Keratinocyte (primary cell): ENCODE results near the gene PDIA4. TPM values are rescaled to one million over a fixed set of nuclear protein-coding genes. Genes with fewer than 3 reads are reported as not detected.

Source experiments
- DNase-seq: peaks from one replicate; pipeline ENCODE4 v3.0.0-alpha.2; 2011; ENCODE audit warnings: low read depth, missing footprints, low spot score
- FAIRE-seq: peaks from 2 replicates; lab custom pipeline; 2011; peaks lifted over from hg19 to GRCh38; lab: Jason Lieb, UNC
- H2AFZ ChIP-seq: 2 replicates; pipeline ENCODE4 v1.6.0; 2012; ENCODE audit warnings: low read length, control low read depth, inconsistent platforms; ENCODE audit not compliant: control insufficient read depth
- H3K27ac ChIP-seq: 2 replicates; pipeline ENCODE4 v1.5.1; 2011; ENCODE audit warnings: low read length; ENCODE audit not compliant: control insufficient read depth, insufficient read depth
- H3K27me3 ChIP-seq: 3 replicates; pipeline ENCODE4 v1.6.0; 2011; ENCODE audit warnings: low read length; ENCODE audit not compliant: control insufficient read depth, insufficient read depth; ENCODE audit errors: extremely low read depth
- H3K36me3 ChIP-seq, 2 experiments: 2 replicates in 1 of 2; 3 replicates in 1 of 2; pipeline ENCODE4 v1.5.1; 2011; ENCODE audit warnings: low read length in 2 of 2, mild to moderate bottlenecking in 1 of 2; ENCODE audit not compliant: control insufficient read depth in 2 of 2, insufficient read depth in 2 of 2; ENCODE audit errors: extremely low read depth in 1 of 2
- H3K4me1 ChIP-seq: 3 replicates; pipeline ENCODE4 v1.5.1; 2011; ENCODE audit warnings: low read length; ENCODE audit not compliant: control insufficient read depth, insufficient read depth; ENCODE audit errors: extremely low read depth
- H3K4me2 ChIP-seq: 3 replicates; pipeline ENCODE4 v1.6.0; 2011; ENCODE audit warnings: low read depth, low read length; ENCODE audit not compliant: control insufficient read depth, insufficient read depth; ENCODE audit errors: extremely low read depth
- H3K4me3 ChIP-seq, 3 experiments: fragments of 200-600 bp in 1 of 3; sonication (generic) in 1 of 3; 2 replicates in 2 of 3; 3 replicates in 1 of 3; pipeline ENCODE4 v1.5.1; 2011 to 2016; ENCODE audit warnings: low read length in 3 of 3, mild to moderate bottlenecking in 3 of 3, control low read depth in 2 of 3, inconsistent platforms in 1 of 3, low read depth in 1 of 3, mixed read lengths in 1 of 3, mixed run types in 1 of 3, moderate library complexity in 1 of 3; ENCODE audit not compliant: control insufficient read depth in 2 of 3, insufficient read depth in 2 of 3; ENCODE audit errors: extremely low read depth in 1 of 3
- H3K79me2 ChIP-seq: 2 replicates; pipeline ENCODE4 v1.6.0; 2012; ENCODE audit warnings: low read length; ENCODE audit not compliant: control insufficient read depth, insufficient read depth
- H3K9ac ChIP-seq: 3 replicates; pipeline ENCODE4 v1.6.0; 2011; ENCODE audit warnings: low read length; ENCODE audit not compliant: control insufficient read depth, insufficient read depth; ENCODE audit errors: extremely low read depth
- H3K9me1 ChIP-seq: 3 replicates; pipeline ENCODE4 v1.6.0; 2011; ENCODE audit warnings: low read length; ENCODE audit not compliant: control insufficient read depth, insufficient read depth; ENCODE audit errors: extremely low read depth
- H3K9me3 ChIP-seq: 2 replicates; pipeline ENCODE4 v1.5.1; 2012; ENCODE audit warnings: low read depth, low read length; ENCODE audit not compliant: control insufficient read depth
- H4K20me1 ChIP-seq: 3 replicates; pipeline ENCODE4 v1.6.0; 2011; ENCODE audit warnings: low read length; ENCODE audit not compliant: control insufficient read depth, insufficient read depth; ENCODE audit errors: extremely low read depth
- EZH2 ChIP-seq: IDR thresholded peaks from one replicate; pipeline ENCODE4 v1.6.1; 2012; ENCODE audit warnings: inconsistent platforms, mild to moderate bottlenecking, low read length, moderate library complexity
- dilution Hi-C: fragments of 300-500 bp; cut with MboI; formaldehyde crosslinking; loops from one replicate; pipeline ENCODE4 v1.7.0; 2020; ENCODE audit warnings: low sequenced_read_pairs; ENCODE audit not compliant: extremely low pct_ligation_motif_present
- polyA plus RNA-seq, 5 experiments: library from polyadenylated mRNA; depleted of rRNA in 3 of 5; stranded (reverse) in 3 of 5; stranded (forward) in 1 of 5; unstranded in 1 of 5; fragments of >200 nt; gene quantifications; 1 replicate in 1 of 5; 2 replicates in 3 of 5; 3 replicates in 1 of 5; pipeline versions ENCODE4 v1.2.1 to v1.2.3, GENCODE V29; 2011 to 2012; ENCODE audit warnings: missing spikeins in 2 of 5, low read depth in 1 of 5, low replicate concordance in 1 of 5
- TF ChIP-seq, protein P1 (sequence below), 3 experiments: IDR thresholded peaks in 1 of 3; conservative IDR thresholded peaks in 1 of 3; optimal IDR thresholded peaks in 1 of 3; 2 replicates in 2 of 3; 3 replicates in 1 of 3; pipeline versions ENCODE3 to v1.5.1; 2011; ENCODE audit warnings: low read length in 3 of 3, mild to moderate bottlenecking in 3 of 3, moderate library complexity in 2 of 3, control low read depth in 1 of 3, inconsistent platforms in 1 of 3; ENCODE audit not compliant: insufficient read depth in 2 of 3; ENCODE audit errors: extremely low read depth in 1 of 3

Gene PDIA4
- polyA plus RNA-seq, 1 donor (not counting 4 experiments of a cell fraction or from before 2014, with no cell fraction given): 145 TPM

DNA sequence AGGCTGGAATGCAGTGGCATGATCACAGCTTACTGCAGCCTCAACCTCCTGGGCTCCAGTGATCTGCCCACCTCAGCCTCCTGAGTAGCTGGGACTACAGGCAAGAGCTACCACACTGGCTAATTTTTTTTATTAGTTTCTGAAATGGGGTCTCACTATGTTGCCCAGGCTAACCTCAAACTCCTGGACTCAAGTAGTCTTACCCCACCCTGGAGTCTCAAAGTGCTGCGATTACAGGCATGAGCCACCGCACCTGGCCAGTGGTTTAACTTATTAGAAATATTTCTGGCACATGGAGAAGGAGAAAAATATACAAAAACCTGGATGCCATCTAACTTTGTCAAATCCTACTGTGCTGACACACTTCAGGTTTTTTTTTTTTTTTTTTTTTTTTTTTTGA, 47.0 kb upstream of the PDIA4 start:
- H3K4me2 ChIP-seq: no peak overlapping the region
- no peak for FAIRE-seq
- dilution Hi-C loops: no loop called here
- no peaks in the 10 kb centered on the region for H3K9me3 ChIP-seq
- no peaks in the 10 kb centered on the region for H3K9me1 ChIP-seq
- no peak overlapping the region for H2AFZ ChIP-seq
- no peak overlapping the region for H3K9ac ChIP-seq
- H3K4me3 ChIP-seq: no peak overlapping the region
- no peak for TF ChIP-seq EZH2
- TF ChIP-seq, protein P1, sequence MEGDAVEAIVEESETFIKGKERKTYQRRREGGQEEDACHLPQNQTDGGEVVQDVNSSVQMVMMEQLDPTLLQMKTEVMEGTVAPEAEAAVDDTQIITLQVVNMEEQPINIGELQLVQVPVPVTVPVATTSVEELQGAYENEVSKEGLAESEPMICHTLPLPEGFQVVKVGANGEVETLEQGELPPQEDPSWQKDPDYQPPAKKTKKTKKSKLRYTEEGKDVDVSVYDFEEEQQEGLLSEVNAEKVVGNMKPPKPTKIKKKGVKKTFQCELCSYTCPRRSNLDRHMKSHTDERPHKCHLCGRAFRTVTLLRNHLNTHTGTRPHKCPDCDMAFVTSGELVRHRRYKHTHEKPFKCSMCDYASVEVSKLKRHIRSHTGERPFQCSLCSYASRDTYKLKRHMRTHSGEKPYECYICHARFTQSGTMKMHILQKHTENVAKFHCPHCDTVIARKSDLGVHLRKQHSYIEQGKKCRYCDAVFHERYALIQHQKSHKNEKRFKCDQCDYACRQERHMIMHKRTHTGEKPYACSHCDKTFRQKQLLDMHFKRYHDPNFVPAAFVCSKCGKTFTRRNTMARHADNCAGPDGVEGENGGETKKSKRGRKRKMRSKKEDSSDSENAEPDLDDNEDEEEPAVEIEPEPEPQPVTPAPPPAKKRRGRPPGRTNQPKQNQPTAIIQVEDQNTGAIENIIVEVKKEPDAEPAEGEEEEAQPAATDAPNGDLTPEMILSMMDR (optimal IDR thresholded peaks at IDR 0.05 in 1 of 3, IDR thresholded peaks at IDR 0.05 in 1 of 3, conservative IDR thresholded peaks at IDR 0.05 in 1 of 3; ENCODE audit: extremely low read depth in 1 of 3, insufficient read depth in 2 of 3, low read length in 3 of 3): no peak
- H3K27me3 ChIP-seq: no peaks in the 10 kb centered on the region
- DNase-seq: no peak
- H3K79me2 ChIP-seq: no peaks in the 10 kb centered on the region
- H4K20me1 ChIP-seq: no peaks in the 10 kb centered on the region
- peaks cover 22 to 23% of the 10 kb centered on the region in 2 experiments for H3K36me3 ChIP-seq
- H3K27ac ChIP-seq: peak overlapping the region; percentile 40
- peaks cover 16% of the 10 kb centered on the region for H3K4me1 ChIP-seq

DNA sequence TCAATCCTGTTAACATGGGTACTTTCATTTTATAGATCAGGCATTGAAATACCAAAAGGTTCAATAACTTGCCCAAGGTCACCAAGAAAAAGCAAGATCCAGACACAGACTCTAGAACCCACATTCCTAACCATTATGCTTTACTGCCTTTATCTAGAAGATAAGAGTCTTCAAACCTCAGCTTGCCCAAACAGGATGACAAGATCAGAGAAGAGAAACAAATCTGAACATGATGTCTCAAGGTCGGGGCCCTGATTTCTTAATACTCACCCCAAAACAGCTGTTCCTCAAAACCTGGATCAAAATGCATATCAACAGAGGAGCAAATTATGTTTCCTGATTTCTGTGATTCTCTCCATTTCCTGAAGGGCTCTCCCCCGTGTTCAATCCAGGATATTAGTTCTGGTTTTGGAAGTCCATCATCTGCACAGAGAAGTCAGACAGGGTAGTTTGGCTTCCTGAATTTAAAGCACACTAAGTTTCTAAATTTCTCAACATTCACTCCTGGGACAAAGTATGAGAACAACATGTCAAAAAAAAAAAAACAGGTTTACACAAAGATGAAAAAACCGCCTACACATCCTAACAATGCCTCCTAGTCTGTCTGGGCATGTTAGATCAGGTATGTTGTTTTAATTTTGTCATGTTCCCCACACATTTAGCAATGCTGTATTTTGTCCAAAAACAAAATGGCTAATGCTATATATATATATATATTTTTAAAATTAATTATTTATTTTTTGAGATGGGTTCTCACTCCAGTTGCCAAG, 46.0 kb upstream of the PDIA4 start:
- FAIRE-seq: peak; percentile 55
- DNase-seq: no peak
- H3K27ac ChIP-seq: peak overlapping the region; percentile 48
- no peaks in the 10 kb centered on the region for H3K9me1 ChIP-seq
- no peaks in the 10 kb centered on the region for H3K27me3 ChIP-seq
- H3K9me3 ChIP-seq: no peaks in the 10 kb centered on the region
- peaks cover 23% of the 10 kb centered on the region in 2 experiments for H3K36me3 ChIP-seq
- peak overlapping the region; percentile 47 for H3K9ac ChIP-seq
- no peaks in the 10 kb centered on the region for H3K79me2 ChIP-seq
- TF ChIP-seq, protein P1 (optimal IDR thresholded peaks at IDR 0.05 in 1 of 3, IDR thresholded peaks at IDR 0.05 in 1 of 3, conservative IDR thresholded peaks at IDR 0.05 in 1 of 3; ENCODE audit: extremely low read depth in 1 of 3, insufficient read depth in 2 of 3, low read length in 3 of 3): no peak
- TF ChIP-seq EZH2: no peak
- H2AFZ ChIP-seq: peak overlapping the region; percentile 51
- H4K20me1 ChIP-seq: no peaks in the 10 kb centered on the region
- peaks cover 16% of the 10 kb centered on the region for H3K4me1 ChIP-seq
- dilution Hi-C loops: no loop called here
- peak overlapping the region in 2 of 3 experiments; percentile 26 to 29 for H3K4me3 ChIP-seq
- H3K4me2 ChIP-seq: peak overlapping the region; percentile 77
